Common myeloid progenitor, CD34-positive (primary cell): ENCODE measurements around the gene CDK1.
"Not testable (repeated sequence)": the region's sequence is repeated elsewhere in the genome, so short reads cannot be mapped to it uniquely, and the experiment has no call there.

Experiments
- CTCF ChIA-PET: fragments of 350-600 bp; sonication (Branson Sonifier 250); formaldehyde crosslinking; loops from one replicate; lab custom pipeline; 2021; ENCODE audit warnings: antibody characterized with exemption; lab: Charles Lee
- POLR2A ChIA-PET: fragments of 350-600 bp; sonication (Branson Sonifier 250); formaldehyde crosslinking; loops from one replicate; lab custom pipeline; 2021; ENCODE audit warnings: antibody characterized with exemption; lab: Charles Lee
- DNase-seq, 3 donors: peaks; one replicate each; pipeline versions ENCODE4 v3.0.0 to v3.0.0-alpha.2; 2013
- H3K27ac ChIP-seq, 2 experiments: 1 replicate in 1 of 2; 2 replicates in 1 of 2; pipeline ENCODE4 v1.7.0; 2013; ENCODE audit warnings: inconsistent platforms in 2 of 2, low read length in 2 of 2, mild to moderate bottlenecking in 2 of 2, low read depth in 1 of 2, moderate library complexity in 1 of 2; ENCODE audit not compliant: severe bottlenecking in 2 of 2, insufficient read depth in 1 of 2, poor library complexity in 1 of 2
- H3K27me3 ChIP-seq, 5 experiments: replicated peaks in 2 of 5; 1 replicate in 3 of 5; 2 replicates in 2 of 5; pipeline versions ENCODE4 v1.6.1 to v1.7.0; 2013; ENCODE audit warnings: low read length in 4 of 5, mild to moderate bottlenecking in 2 of 5, moderate library complexity in 2 of 5, inconsistent platforms in 1 of 5; ENCODE audit not compliant: insufficient read depth in 5 of 5, control insufficient read depth in 4 of 5
- H3K36me3 ChIP-seq, 4 experiments: 1 replicate in 2 of 4; 2 replicates in 2 of 4; pipeline versions ENCODE4 v1.6.1 to v1.7.0; 2013; ENCODE audit warnings: low read length in 3 of 4, control low read depth in 1 of 4, mild to moderate bottlenecking in 1 of 4; ENCODE audit not compliant: control insufficient read depth in 4 of 4, insufficient read depth in 4 of 4
- H3K4me1 ChIP-seq, 4 experiments: 1 replicate in 3 of 4; 2 replicates in 1 of 4; pipeline versions ENCODE4 v1.6.1 to v1.7.1; 2013; ENCODE audit warnings: low read length in 3 of 4, mild to moderate bottlenecking in 3 of 4, control low read depth in 1 of 4, inconsistent platforms in 1 of 4, moderate library complexity in 1 of 4; ENCODE audit not compliant: control insufficient read depth in 4 of 4, insufficient read depth in 4 of 4; ENCODE audit errors: control extremely low read depth in 1 of 4
- H3K4me3 ChIP-seq, 7 experiments: 1 replicate in 4 of 7; 2 replicates in 3 of 7; pipeline versions ENCODE4 v1.5.1 to v1.7.0; 2013; ENCODE audit warnings: mild to moderate bottlenecking in 7 of 7, low read length in 6 of 7, moderate library complexity in 6 of 7, inconsistent platforms in 2 of 7, low read depth in 2 of 7, control low read depth in 1 of 7; ENCODE audit not compliant: insufficient read depth in 4 of 7, control insufficient read depth in 1 of 7; ENCODE audit errors: extremely low read depth in 1 of 7
- H3K9me3 ChIP-seq, 5 experiments: 1 replicate in 4 of 5; 2 replicates in 1 of 5; pipeline versions ENCODE4 v1.6.1 to v1.7.1; 2013; ENCODE audit warnings: low read length in 4 of 5, mild to moderate bottlenecking in 2 of 5, inconsistent platforms in 1 of 5, low read depth in 1 of 5, moderate library complexity in 1 of 5; ENCODE audit not compliant: control insufficient read depth in 4 of 5, insufficient read depth in 2 of 5; ENCODE audit errors: control extremely low read depth in 1 of 5
- WGBS: methylation state at CpG from one replicate; pipeline ENCODE4 v1.1.5; 2013; ENCODE audit not compliant: insufficient coverage; 5-methylcytosine and 5-hydroxymethylcytosine counted together

The CDK1 gene

GRCh38 chr10:60828489-60828852 lies 50.2 kb downstream of the CDK1 start:
- H3K4me1 ChIP-seq = peaks cover 0 to 11% (median 8%) of the 10 kb centered on the region in 4 experiments
- H3K27me3 ChIP-seq = no peaks in the 10 kb centered on the region
- ChIA-PET CTCF (interaction anchor here (1.1 kb wide), 1 partner anchor 1076 kb away, joined by 3 read pairs; no protein-coding TSS in a partner anchor), POLR2A (no interaction called here)
- DNase-seq = peak in 2 of 3 donors; percentile 7 to 23
- H3K4me3 ChIP-seq = no peak overlapping the region
- H3K9me3 ChIP-seq = no peaks in the 10 kb centered on the region
- no peaks in the 10 kb centered on the region for H3K36me3 ChIP-seq
- no peak overlapping the region for H3K27ac ChIP-seq
- WGBS = no CpG with 5 or more reads among the region's 1 CpG

DNA sequence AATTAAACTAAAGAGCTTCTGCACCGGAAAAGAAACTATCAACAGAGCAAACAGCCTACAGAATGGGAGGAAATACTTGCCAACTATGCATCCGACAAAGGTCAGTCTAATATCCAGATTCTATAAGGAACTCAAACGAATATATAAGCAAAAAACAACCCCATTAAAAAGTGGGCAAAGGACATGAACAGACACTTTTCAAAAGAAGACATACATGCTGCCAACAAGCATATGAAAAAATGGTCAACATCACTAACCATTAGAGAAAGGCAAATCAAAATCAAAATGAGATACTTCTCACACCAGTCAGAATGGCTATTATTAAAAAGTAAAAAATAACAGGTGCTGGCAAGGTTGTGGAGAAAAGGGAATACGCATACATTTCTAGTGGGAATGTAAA lies 53.9 kb downstream of the CDK1 start:
- H3K36me3 ChIP-seq, DNase-seq, H3K9me3 ChIP-seq, H3K4me3 ChIP-seq, H3K27me3 ChIP-seq, H3K27ac ChIP-seq, POLR2A ChIA-PET: not testable (repeated sequence)
- CTCF ChIA-PET = interaction anchor here (2.3 kb wide), 1 partner anchor 12 kb away, joined by 8 read pairs; no protein-coding TSS in a partner anchor
- H3K4me1 ChIP-seq = peaks cover 0 to 11% (median 8%) of the 10 kb centered on the region in 4 experiments
- WGBS = 100% methylated on average over 3 of the region's 4 CpGs

DNA sequence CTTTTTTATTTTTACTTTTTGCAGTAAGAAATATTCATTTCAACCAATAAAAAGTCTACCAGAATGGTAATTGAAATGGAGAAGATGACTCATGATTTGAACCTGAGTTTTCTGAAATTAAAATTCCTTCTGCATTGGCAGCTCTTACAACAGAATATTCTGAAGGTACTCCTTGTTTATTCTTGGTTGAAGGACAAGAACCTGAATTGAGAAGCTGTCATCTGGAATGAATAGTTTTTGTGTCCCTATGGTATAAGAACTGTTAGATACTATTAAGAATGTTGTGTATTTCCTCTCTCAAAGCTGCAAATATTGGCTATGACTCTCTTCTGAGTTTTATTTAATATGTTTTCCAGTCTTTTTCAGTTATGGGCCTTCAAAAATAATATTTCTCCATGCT lies 56.1 kb downstream of the CDK1 start:
- Histone ChIP-seq H3K27me3 (no peaks in the 10 kb centered on the region), H3K4me1 (no peaks in the 10 kb centered on the region), H3K4me3 (no peak overlapping the region), H3K9me3 (no peaks in the 10 kb centered on the region), H3K27ac (no peak overlapping the region), H3K36me3 (no peaks in the 10 kb centered on the region)
- DNase-seq = no peak
- POLR2A ChIA-PET = no interaction called here
- CTCF ChIA-PET = no interaction called here

GRCh38 chr10:60835049-60835448 lies 56.8 kb downstream of the CDK1 start:
- 100% methylated on average over 2 of the region's 2 CpGs for WGBS
- no peaks in the 10 kb centered on the region for H3K9me3 ChIP-seq
- H3K4me3 ChIP-seq = no peak overlapping the region
- DNase-seq = no peak
- H3K27ac ChIP-seq = no peak overlapping the region
- POLR2A ChIA-PET = no interaction called here
- H3K4me1 ChIP-seq = no peaks in the 10 kb centered on the region
- H3K36me3 ChIP-seq = no peaks in the 10 kb centered on the region
- no peaks in the 10 kb centered on the region for H3K27me3 ChIP-seq
- CTCF ChIA-PET = no interaction called here

DNA sequence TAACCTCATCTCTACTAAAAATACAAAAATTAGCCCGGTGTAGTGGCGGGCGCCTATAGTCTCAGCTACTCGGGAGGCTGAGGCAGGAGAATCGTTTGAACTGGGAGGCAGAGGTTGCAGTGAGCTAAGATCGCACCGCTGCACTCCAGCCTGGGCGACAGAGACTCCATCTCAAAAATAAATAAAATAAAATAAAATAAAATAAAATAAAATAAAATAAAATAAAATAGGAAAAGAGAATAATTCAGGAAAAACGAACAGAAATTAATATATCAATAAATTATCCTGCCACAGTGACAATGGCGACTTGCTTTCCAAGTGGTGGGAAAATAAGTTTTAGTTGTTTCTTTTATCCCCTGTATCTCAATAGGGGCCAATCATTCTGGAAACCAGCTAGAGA lies 62.9 kb downstream of the CDK1 start:
- H3K27me3 ChIP-seq, H3K27ac ChIP-seq, H3K4me3 ChIP-seq, H3K9me3 ChIP-seq, DNase-seq, POLR2A ChIA-PET, H3K36me3 ChIP-seq, H3K4me1 ChIP-seq: not testable (repeated sequence)
- CTCF ChIA-PET = interaction anchor here (0.9 to 1.3 kb wide), 3 partner anchors 21 to 1570 kb away, joined by 3 to 4 read pairs (median 3); no protein-coding TSS in a partner anchor
- WGBS = no CpG with 5 or more reads among the region's 10 CpGs

- POLR2A ChIA-PET = no interaction called here
- CTCF ChIA-PET = interaction anchor here (1.3 kb wide), 1 partner anchor 26 kb away, joined by 3 read pairs; no protein-coding TSS in a partner anchor
- WGBS = no CpG with 5 or more reads among the region's 1 CpG
- Histone ChIP-seq H3K4me1 (no peaks in the 10 kb centered on the region), H3K27me3 (no peaks in the 10 kb centered on the region), H3K27ac (no peak overlapping the region), H3K9me3 (peaks cover 0 to 3% (median 0%) of the 10 kb centered on the region in 5 experiments), H3K4me3 (no peak overlapping the region), H3K36me3 (no peaks in the 10 kb centered on the region)
- no peak for DNase-seq
Measured at GRCh38 chr10:60842694-60843093, 64.4 kb downstream of the CDK1 start.
